Inflammatory macrophage treated with lipopolysaccharide for 1 hour (primary cell): Measurements from ENCODE around the gene UGT1A7.

ENCODE experiments used
- DNase-seq, 2 donors: peaks; one replicate each; pipeline ENCODE4 v3.0.0-alpha.2; 2020 to 2022

Gene UGT1A7

GRCh38 chr2:233819884-233820773 is 138.4 kb downstream of the UGT1A7 start:
- DNase-seq: no peak

- DNase-seq: no peak
Observed at GRCh38 chr2:233820774-233821105, 139.0 kb downstream of the UGT1A7 start.

DNA sequence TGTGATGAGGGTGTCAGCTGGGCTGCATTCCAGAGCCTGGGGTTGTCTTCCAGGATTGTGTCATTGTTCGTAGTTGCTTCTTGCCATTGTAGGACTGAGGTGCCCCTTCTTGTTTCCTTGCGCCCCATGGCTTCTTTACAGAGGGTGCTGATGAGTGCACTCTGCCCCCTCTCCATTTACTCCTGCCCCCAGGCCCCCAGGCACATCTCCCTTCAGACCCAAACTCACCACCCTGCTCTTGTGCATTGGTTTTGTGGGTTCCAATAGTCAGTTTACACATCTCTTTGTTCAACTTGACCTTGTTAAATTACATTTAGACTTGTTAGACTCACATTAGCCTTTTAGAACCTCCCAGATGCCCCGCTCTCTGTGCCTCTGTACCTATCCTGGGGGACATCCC is 139.5 kb downstream of the UGT1A7 start:
- no peak for DNase-seq

DNA sequence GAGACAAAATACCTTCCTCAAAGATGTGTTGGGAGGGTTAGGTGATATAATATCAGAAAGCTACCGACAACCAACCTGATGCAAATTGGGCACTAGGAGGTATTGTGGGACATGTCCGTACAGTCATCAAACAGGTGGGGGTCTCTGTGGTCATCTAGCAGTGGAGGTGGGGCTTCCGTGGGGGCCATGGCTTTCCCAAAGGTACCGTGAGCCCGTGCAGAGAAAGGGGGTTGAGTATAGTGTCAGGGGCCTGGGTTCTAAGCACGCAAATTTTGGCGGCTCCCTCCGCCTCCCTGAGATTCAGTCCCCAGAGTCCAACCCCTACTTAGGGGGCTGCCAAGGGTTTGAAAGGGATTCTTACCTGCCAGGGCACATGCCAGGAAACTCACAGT is 140.0 kb downstream of the UGT1A7 start:
- no peak for DNase-seq

DNA sequence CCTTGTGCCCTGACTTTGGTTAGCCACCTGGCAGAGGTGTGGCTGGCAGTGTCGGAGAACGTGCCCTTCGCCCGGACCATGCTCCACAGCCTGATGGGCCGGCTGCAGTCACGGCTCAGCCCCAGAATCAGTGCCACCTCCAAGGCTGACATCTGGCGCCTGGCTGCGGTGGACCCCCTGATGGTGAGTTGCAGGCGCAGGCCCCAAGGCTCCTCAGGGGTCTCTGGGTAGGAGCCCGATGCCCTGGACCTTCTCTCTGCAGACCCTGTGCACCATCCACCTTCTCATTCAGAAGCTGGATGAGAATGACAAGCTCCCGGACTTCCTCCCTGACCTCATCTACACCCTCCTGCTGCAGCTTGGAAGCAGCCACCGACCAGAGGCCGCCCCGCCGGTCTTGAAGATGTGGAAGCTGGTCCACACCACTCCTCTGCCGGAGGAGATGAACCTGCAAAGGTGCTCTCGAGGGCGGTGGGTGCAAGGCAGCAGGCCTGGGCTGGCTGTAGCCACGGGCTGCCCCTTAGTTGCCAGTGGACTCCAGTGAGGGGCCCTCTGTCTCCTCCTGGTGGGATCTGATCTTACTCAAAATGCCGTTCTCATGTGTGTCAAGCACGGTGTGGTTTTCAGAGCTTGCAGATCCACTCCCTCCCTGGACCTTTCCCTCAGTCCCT is 140.5 kb downstream of the UGT1A7 start:
- DNase-seq: no peak
